HPDE6-E6E7 (cell line): Measurements from ENCODE around the gene LIMS1.
"Not testable (repeated sequence)": the region's sequence is repeated elsewhere in the genome, so short reads cannot be mapped to it uniquely, and the experiment has no call there.

ENCODE experiments used
- DNase-seq: peaks from one replicate; pipeline ENCODE4 v3.0.0; 2011; ENCODE audit warnings: missing footprints; ENCODE audit errors: extremely low spot score

Gene LIMS1

GRCh38 chr2:108533832-108534583, at the start of gene LIMS1:
Gene LIMS1 (plus strand): TSS chr2:108534470. CDS start chr2:108534563, 93 bp downstream.
- peak; percentile 67 for DNase-seq

GRCh38 chr2:108485253-108485652, 49.0 kb upstream of the LIMS1 start:
- DNase-seq = no peak

- DNase-seq = no peak
Measured at GRCh38 chr2:108490506-108491122, 43.7 kb upstream of the LIMS1 start.

GRCh38 chr2:108491848-108492247, 42.4 kb upstream of the LIMS1 start:
- no peak for DNase-seq

- peak; percentile 52 for DNase-seq
Measured at GRCh38 chr2:108492364-108492763, 41.9 kb upstream of the LIMS1 start.

- not testable (repeated sequence) for DNase-seq
Measured at GRCh38 chr2:108496167-108496566, 38.1 kb upstream of the LIMS1 start.

- DNase-seq = not testable (repeated sequence)
Measured at GRCh38 chr2:108507620-108508019, 26.6 kb upstream of the LIMS1 start.

- DNase-seq = not testable (repeated sequence)
Measured at GRCh38 chr2:108512431-108512830, 21.8 kb upstream of the LIMS1 start.

- not testable (repeated sequence) for DNase-seq
Measured at GRCh38 chr2:108514478-108514877, 19.8 kb upstream of the LIMS1 start.

- not testable (repeated sequence) for DNase-seq
Measured at GRCh38 chr2:108524688-108525087, 9.6 kb upstream of the LIMS1 start.

GRCh38 chr2:108525258-108525657, 9.0 kb upstream of the LIMS1 start:
- DNase-seq = not testable (repeated sequence)

- no peak for DNase-seq
Measured at GRCh38 chr2:108531674-108532055, 2.6 kb upstream of the LIMS1 start.

- no peak for DNase-seq
Measured at GRCh38 chr2:108534584-108535356, 500 bp downstream of the LIMS1 start.

- DNase-seq = no peak
Measured at GRCh38 chr2:108535357-108535631, 1.0 kb downstream of the LIMS1 start.

- DNase-seq = no peak
Measured at GRCh38 chr2:108536133-108536780, 2.0 kb downstream of the LIMS1 start.

GRCh38 chr2:108536911-108537310, 2.6 kb downstream of the LIMS1 start:
- DNase-seq = no peak

- DNase-seq = peak; percentile 29
Measured at GRCh38 chr2:108538000-108538625, 3.8 kb downstream of the LIMS1 start.

GRCh38 chr2:108541451-108541850, 7.2 kb downstream of the LIMS1 start:
- no peak for DNase-seq

- no peak for DNase-seq
Measured at GRCh38 chr2:108542071-108542470, 7.8 kb downstream of the LIMS1 start.

- no peak for DNase-seq
Measured at GRCh38 chr2:108547606-108548005, 13.3 kb downstream of the LIMS1 start.

GRCh38 chr2:108548208-108549003, 14.1 kb downstream of the LIMS1 start:
- DNase-seq = no peak
